OCI-LY3 (cell line): ENCODE data around the gene KDM3A.

ENCODE experiments used
- CTCF ChIP-seq: fragments of 200-600, 300-600 bp; sonication (generic); IDR thresholded peaks from 2 replicates; pipeline ENCODE4 v1.5.1; 2014; ENCODE audit warnings: antibody characterized with exemption, low read length, low read depth
- EZH2phosphoT487 ChIP-seq: fragments of 200-600 bp; shearing (Covaris generic); IDR thresholded peaks from 2 replicates; pipeline ENCODE4 v1.6.1; 2018; ENCODE audit warnings: antibody characterized with exemption, mixed run types, low read depth

DNA sequence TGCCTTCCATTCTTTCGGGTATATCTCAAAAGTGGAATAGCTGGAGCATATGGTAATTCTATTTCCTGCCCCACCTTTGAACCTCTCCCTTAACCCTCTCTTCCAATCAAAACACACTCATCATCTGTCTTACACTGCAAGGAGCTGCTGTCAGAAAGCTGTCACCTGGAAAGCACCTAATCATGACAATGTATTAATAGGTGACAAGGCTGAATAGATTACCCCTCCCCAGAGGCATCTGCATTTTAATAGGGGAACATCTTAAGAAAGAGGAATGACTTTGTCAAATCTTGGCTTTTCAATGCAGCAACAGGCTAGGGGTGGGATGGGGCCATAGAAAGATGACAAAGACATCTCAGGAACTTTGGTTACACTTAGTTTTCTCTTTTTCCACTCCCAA is 80.8 kb downstream of the KDM3A start:
- TF ChIP-seq CTCF (no peak), EZH2phosphoT487 (no peak)
